B cell (primary cell): Measurements from ENCODE around the gene TAC3. TPM values are rescaled to one million over a fixed set of nuclear protein-coding genes. Genes with fewer than 3 reads are reported as not detected.
A peak's percentile ranks its signal among the peaks of the same experiment; 100 is the strongest.

Source experiments
- ATAC-seq: fragments of 200-7000 bp; cut with Tn5 transposase; one replicate; pipeline ENCODE4 v1.10.0; 2021; ENCODE audit warnings: low read depth, mild to moderate bottlenecking, moderate number of reproducible peaks, moderate library complexity
- CTCF ChIA-PET: fragments of 350-600 bp; sonication (Branson Sonifier 250); formaldehyde crosslinking; loops from one replicate; lab custom pipeline; 2021; ENCODE audit warnings: antibody characterized with exemption, inconsistent platforms; lab: Charles Lee
- POLR2A ChIA-PET: fragments of 350-600 bp; sonication (Branson Sonifier 250); formaldehyde crosslinking; loops from one replicate; lab custom pipeline; 2021; ENCODE audit warnings: antibody characterized with exemption; lab: Charles Lee
- DNase-seq: peaks from one replicate; pipeline ENCODE4 v3.0.0; 2013
- H2AFZ ChIP-seq: 2 replicates; pipeline ENCODE4 v1.6.1; 2012; ENCODE audit warnings: mild to moderate bottlenecking, low read depth, low read length; ENCODE audit not compliant: insufficient read depth, poor library complexity, severe bottlenecking
- H3K27ac ChIP-seq, 2 donors: 1 replicate in 1 of 2; 2 replicates in 1 of 2; pipeline ENCODE4 v1.5.1; 2012 to 2013; ENCODE audit warnings: low read length in 2 of 2, mild to moderate bottlenecking in 2 of 2, moderate library complexity in 1 of 2
- H3K27me3 ChIP-seq, 4 experiments: fragments of 200-600 bp in 1 of 4; sonication (generic) in 1 of 4; replicated peaks in 1 of 4; 1 replicate in 2 of 4; 2 replicates in 2 of 4; pipeline versions ENCODE4 v1.6.1 to v1.7.0; 2013 to 2016; ENCODE audit warnings: low read length in 3 of 4, mild to moderate bottlenecking in 2 of 4, mixed read lengths in 1 of 4, moderate library complexity in 1 of 4; ENCODE audit not compliant: insufficient read depth in 4 of 4, control insufficient read depth in 3 of 4; ENCODE audit errors: control extremely low read depth in 1 of 4
- H3K36me3 ChIP-seq, 2 experiments: replicated peaks in 1 of 2; 1 replicate in 1 of 2; 2 replicates in 1 of 2; pipeline versions ENCODE4 v1.6.1 to v1.7.1; 2013; ENCODE audit warnings: low read length in 1 of 2; ENCODE audit not compliant: insufficient read depth in 2 of 2, control insufficient read depth in 1 of 2; ENCODE audit errors: control extremely low read depth in 1 of 2, extremely low read depth in 1 of 2
- H3K4me1 ChIP-seq, 2 donors: fragments of 200-600 bp in 1 of 2; sonication (generic) in 1 of 2; 1 replicate in 1 of 2; 2 replicates in 1 of 2; pipeline versions ENCODE4 v1.5.1 to v1.6.1; 2013 to 2017; ENCODE audit warnings: low read length in 2 of 2; ENCODE audit not compliant: control insufficient read depth in 2 of 2, insufficient read depth in 2 of 2
- H3K4me2 ChIP-seq: replicated peaks from 2 replicates; pipeline ENCODE3; 2012; ENCODE audit warnings: mild to moderate bottlenecking, low read depth, low read length; ENCODE audit not compliant: poor library complexity, severe bottlenecking
- H3K4me3 ChIP-seq, 5 experiments: fragments of 200-600 bp in 1 of 5; sonication (generic) in 1 of 5; 1 replicate in 3 of 5; 2 replicates in 2 of 5; pipeline versions ENCODE4 v1.5.1 to v1.7.0; 2011 to 2016; ENCODE audit warnings: low read length in 4 of 5, mild to moderate bottlenecking in 4 of 5, low read depth in 2 of 5, control low read depth in 1 of 5, moderate library complexity in 1 of 5; ENCODE audit not compliant: insufficient read depth in 1 of 5; ENCODE audit errors: control extremely low read depth in 1 of 5, extremely low read depth in 1 of 5
- H3K79me2 ChIP-seq: fragments of 200-600 bp; sonication (generic); one replicate; pipeline ENCODE4 v1.6.0; 2016; ENCODE audit warnings: low read length; ENCODE audit not compliant: control insufficient read depth, insufficient read depth
- H3K9ac ChIP-seq: fragments of 200-600 bp; sonication (generic); 2 replicates; pipeline ENCODE4 v1.6.1; 2017; ENCODE audit warnings: mild to moderate bottlenecking, low read length, moderate library complexity
- H3K9me3 ChIP-seq, 3 donors: one replicate each; pipeline versions ENCODE4 v1.6.1 to v1.7.1; 2013; ENCODE audit warnings: low read length in 2 of 3; ENCODE audit not compliant: control insufficient read depth in 2 of 3, insufficient read depth in 1 of 3; ENCODE audit errors: control extremely low read depth in 1 of 3
- H4K20me1 ChIP-seq: 2 replicates; pipeline ENCODE4 v1.6.0; 2012; ENCODE audit warnings: mild to moderate bottlenecking, low read length; ENCODE audit not compliant: insufficient read depth, control insufficient read depth, poor library complexity, severe bottlenecking
- H3K27ac Mint-ChIP-seq: one replicate; pipeline ENCODE4 v1.8.0; 2021; ENCODE audit warnings: mixed read lengths
- H3K27me3 Mint-ChIP-seq: one replicate; pipeline ENCODE4 v1.8.0; 2021; ENCODE audit warnings: mixed read lengths
- H3K4me1 Mint-ChIP-seq: one replicate; pipeline ENCODE4 v1.8.0; 2021; ENCODE audit warnings: mixed read lengths
- H3K4me3 Mint-ChIP-seq: one replicate; pipeline ENCODE4 v1.8.0; 2021; ENCODE audit warnings: mixed read lengths
- H3K9me3 Mint-ChIP-seq: one replicate; pipeline ENCODE4 v1.8.0; 2022; ENCODE audit warnings: mixed read lengths; ENCODE audit not compliant: insufficient read depth
- CTCF ChIP-seq: fragments of 200-600 bp; IDR thresholded peaks from one replicate; pipeline ENCODE4 v1.8.0; 2022; ENCODE audit warnings: antibody characterized with exemption, mild to moderate bottlenecking
- EZH2 ChIP-seq: IDR thresholded peaks from 2 replicates; pipeline ENCODE4 v1.6.1; 2012; ENCODE audit warnings: borderline replicate concordance, low read depth, mild to moderate bottlenecking, moderate library complexity, low read length; ENCODE audit not compliant: insufficient read depth, poor library complexity, severe bottlenecking
- WGBS: methylation state at CpG from one replicate; pipeline ENCODE4 v1.1.5; 2013; ENCODE audit warnings: missing lambda C conversion rate; ENCODE audit not compliant: insufficient coverage; 5-methylcytosine and 5-hydroxymethylcytosine counted together
- intact Hi-C: fragments of 100-400 bp; cut with micrococcal nuclease; formaldehyde crosslinking; loops from one replicate; pipeline ENCODE4 v1.10.0; 2022
- polyA plus RNA-seq: library from polyadenylated mRNA; depleted of rRNA; stranded (reverse); fragments of >200 nt; gene quantifications from 2 replicates; pipeline ENCODE4 v1.2.3, GENCODE V29; 2012
- total RNA-seq, 2 donors: library from RNA; stranded (reverse); fragments of 120-200 nt in 1 of 2; gene quantifications; 1 replicate in 1 of 2; 2 replicates in 1 of 2; pipeline versions ENCODE4 v1.2.3 to v1.2.4, GENCODE V29; 2013 to 2022

TAC3 gene
- total and polyA plus RNA-seq, 2 donors (not counting 1 experiment from before 2014, with no cell fraction given): 0.24 TPM; not detected in 1

- no peak overlapping the region for H3K4me2 ChIP-seq
- H4K20me1 ChIP-seq: peaks cover 14% of the 10 kb centered on the region
- H3K4me3 Mint-ChIP-seq: no peak overlapping the region
- H3K4me1 Mint-ChIP-seq: peaks cover 54% of the 10 kb centered on the region
- H3K4me3 ChIP-seq: no peak overlapping the region
- H3K4me1 ChIP-seq: peaks cover 19 to 24% of the 10 kb centered on the region in 2 donors
- no peak overlapping the region for H3K27ac ChIP-seq
- H2AFZ ChIP-seq: no peak overlapping the region
- H3K9me3 Mint-ChIP-seq: no peaks in the 10 kb centered on the region
- ATAC-seq: no peak
- CTCF ChIA-PET: interaction anchor here (1.2 to 9.2 kb wide), 5 partner anchors 10 to 241 kb away, joined by 3 to 52 read pairs (median 9); no protein-coding TSS in a partner anchor
- peaks cover 64% of the 10 kb centered on the region for H3K79me2 ChIP-seq
- no peaks in the 10 kb centered on the region for H3K9me3 ChIP-seq
- no peaks in the 10 kb centered on the region for H3K27me3 ChIP-seq
- no peaks in the 10 kb centered on the region for H3K27me3 Mint-ChIP-seq
- H3K36me3 ChIP-seq: peaks cover 0 to 55% of the 10 kb centered on the region in 2 experiments
- H3K27ac Mint-ChIP-seq: peak overlapping the region; percentile 47
- DNase-seq: no peak
- POLR2A ChIA-PET: no interaction called here
- intact Hi-C loops: loop anchor here (10.0 kb wide), 1 partner anchor 366 kb away; the partner anchor contains the start of gene BAZ2A
- no CpG with 5 or more reads among the region's 1 CpG for WGBS
- TF ChIP-seq CTCF: no peak
- no peak for TF ChIP-seq EZH2
- no peak overlapping the region for H3K9ac ChIP-seq
Measured at GRCh38 chr12:57000393-57000792, 15.9 kb downstream of the TAC3 start.

GRCh38 chr12:56999456-56999855 is 16.9 kb downstream of the TAC3 start:
- Histone ChIP-seq H3K9me3 (no peaks in the 10 kb centered on the region), H3K79me2 (peaks cover 57% of the 10 kb centered on the region), H3K4me2 (no peak overlapping the region), H3K27ac (peak overlapping the region in 1 of 2 donors; percentile 43), H4K20me1 (peaks cover 14% of the 10 kb centered on the region), H3K4me1 (peaks cover 12 to 18% of the 10 kb centered on the region in 2 donors), H2AFZ (no peak overlapping the region), H3K27me3 (no peaks in the 10 kb centered on the region), H3K36me3 (peaks cover 0 to 54% of the 10 kb centered on the region in 2 experiments), H3K9ac (no peak overlapping the region), H3K4me3 (no peak overlapping the region)
- Mint-ChIP-seq H3K27me3 (no peaks in the 10 kb centered on the region), H3K9me3 (no peaks in the 10 kb centered on the region), H3K27ac (peak overlapping the region; percentile 73), H3K4me3 (no peak overlapping the region), H3K4me1 (peaks cover 46% of the 10 kb centered on the region)
- ChIA-PET POLR2A (no interaction called here), CTCF (interaction anchor here (1.2 to 9.2 kb wide), 4 partner anchors 12 to 70 kb away, joined by 3 to 52 read pairs (median 6); no protein-coding TSS in a partner anchor)
- TF ChIP-seq CTCF (no peak), EZH2 (no peak)
- DNase-seq: no peak
- WGBS: 93% methylated on average over 2 of the region's 4 CpGs
- intact Hi-C loops: no loop called here
- ATAC-seq: no peak
